ENCODE measurements around the gene EPHB2. TPM values are rescaled to one million over a fixed set of nuclear protein-coding genes. Genes with fewer than 3 reads are reported as not detected.

Gene EPHB2
- total and polyA plus RNA-seq, 2 donors (not counting 3 experiments of a cell fraction or from before 2014, with no cell fraction given), result 50.8 to 69.1 TPM

GRCh38 chr1:22801347-22801746, 90.7 kb downstream of the EPHB2 start:
- H3K4me3 ChIP-seq (replicated peaks in 1 of 3; ENCODE audit: insufficient read depth in 1 of 3, low read depth in 1 of 3, low read length in 3 of 3), result no peak overlapping the region
- BruUV-seq (replicated peaks), result no TSS peak
- no peaks in the 10 kb centered on the region for H4K20me1 ChIP-seq (replicated peaks; ENCODE audit: control insufficient read depth, extremely low read depth, insufficient read depth, low read length)
- no peak overlapping the region for H3K9ac ChIP-seq (replicated peaks; ENCODE audit: extremely low read depth, insufficient read depth, low read length)
- H3K27ac ChIP-seq (ENCODE audit: insufficient read depth, low read depth, low read length), result no peak overlapping the region
- POLR2A ChIA-PET, result no interaction called here
- DNase-seq (ENCODE audit: low read depth, low spot score) (no peak), FAIRE-seq (no peak)
- H3K36me3 ChIP-seq (ENCODE audit: control insufficient read depth in 2 of 2, extremely low read depth in 1 of 2, insufficient read depth in 2 of 2, low read length in 2 of 2), result no peaks in the 10 kb centered on the region
- H3K9me3 ChIP-seq (replicated peaks; ENCODE audit: control insufficient read depth, insufficient read depth, low read length), result no peaks in the 10 kb centered on the region
- H3K79me2 ChIP-seq (ENCODE audit: control insufficient read depth, insufficient read depth, low read length), result no peaks in the 10 kb centered on the region
- H2AFZ ChIP-seq (ENCODE audit: low read depth, low read length), result no peak overlapping the region
- peaks cover 4% of the 10 kb centered on the region for H3K4me1 ChIP-seq (ENCODE audit: control insufficient read depth, extremely low read depth, insufficient read depth, low read length)
- H3K9me1 ChIP-seq (replicated peaks; ENCODE audit: control insufficient read depth, extremely low read depth, insufficient read depth, low read length), result no peaks in the 10 kb centered on the region
- intact Hi-C loops (cut with micrococcal nuclease) (no loop called here), dilution Hi-C loops (cut with MboI; ENCODE audit: extremely low pct_ligation_motif_present, low sequenced_read_pairs) (no loop called here)
- H3K4me2 ChIP-seq (ENCODE audit: insufficient read depth, low read length), result no peak overlapping the region
- TF ChIP-seq CTCF (IDR thresholded peaks at IDR 0.05; ENCODE audit: extremely low read depth in 1 of 2, insufficient read depth in 1 of 2, low read depth in 1 of 2, low read length in 2 of 2) (no peak), JUN (IDR thresholded peaks at IDR 0.05; ENCODE audit: borderline replicate concordance, insufficient read depth, insufficient read length, low read depth) (no peak), MYC (IDR thresholded peaks at IDR 0.05; ENCODE audit: low read depth, low read length) (no peak), FOS (IDR thresholded peaks at IDR 0.05; ENCODE audit: borderline replicate concordance, insufficient read depth, low read length) (no peak), GATA2 (IDR thresholded peaks at IDR 0.05; ENCODE audit: insufficient read depth, insufficient read length, low read depth, low read length) (no peak), POLR2A (IDR thresholded peaks at IDR 0.05; ENCODE audit: low read depth, low read length) (no peak), EZH2 (IDR thresholded peaks at IDR 0.05; ENCODE audit: borderline replicate concordance, low read depth, low read length, severe bottlenecking) (no peak), POLR2AphosphoS5 (IDR thresholded peaks at IDR 0.05; ENCODE audit: insufficient read depth, low read depth, low read length) (no peak), MAX (IDR thresholded peaks at IDR 0.05; ENCODE audit: insufficient read depth, insufficient read length) (no peak)
- no peaks in the 10 kb centered on the region for H3K27me3 ChIP-seq (ENCODE audit: control insufficient read depth in 2 of 2, insufficient read depth in 2 of 2, low read length in 2 of 2)
- CTCF ChIA-PET, result interaction anchor here (0.9 kb wide), 1 partner anchor 97 kb away, joined by 3 read pairs; no protein-coding TSS in a partner anchor
